HepG2 (cell line): ENCODE results near the gene FBLIM1. TPM values are rescaled to one million over a fixed set of nuclear protein-coding genes. Genes with fewer than 3 reads are reported as not detected.

Experiments used
- ATF2 ChIP-seq: sonication (generic); formaldehyde crosslinking; IDR thresholded peaks from 2 replicates; pipeline ENCODE4 v1.4.0; 2020; ENCODE audit warnings: missing genetic modification reagents
- EHMT2 ChIP-seq: fragments of 200-600 bp; sonication (generic); IDR thresholded peaks from 2 replicates; pipeline ENCODE4 v1.7.0; 2017; ENCODE audit warnings: antibody characterized with exemption, low read depth, low read length, borderline replicate concordance
- LCORL ChIP-seq, 2 experiments: fragments of 450-650 bp in 1 of 2; sonication (generic) in 1 of 2; formaldehyde crosslinking in 1 of 2; IDR thresholded peaks; 2 replicates each; pipeline versions ENCODE4 v1.5.0 to v1.6.1; 2017 to 2020; ENCODE audit warnings: antibody characterized with exemption in 1 of 2, missing genetic modification reagents in 1 of 2
- MED8 ChIP-seq: sonication (generic); formaldehyde crosslinking; IDR thresholded peaks from 2 replicates; pipeline ENCODE4 v1.8.1; 2023; ENCODE audit warnings: mild to moderate bottlenecking, missing genetic modification reagents; ENCODE audit not compliant: insufficient replicate concordance
- PRDM10 ChIP-seq: sonication (generic); formaldehyde crosslinking; IDR thresholded peaks from 2 replicates; pipeline ENCODE4 v1.4.0; 2020; ENCODE audit warnings: low read depth, missing genetic modification reagents
- SP2 ChIP-seq: sonication (generic); formaldehyde crosslinking; IDR thresholded peaks from 2 replicates; pipeline ENCODE4 v1.5.1; 2020; ENCODE audit warnings: mild to moderate bottlenecking, missing genetic modification reagents
- ZBTB8A ChIP-seq: sonication (generic); formaldehyde crosslinking; IDR thresholded peaks from 2 replicates; pipeline ENCODE4 v1.4.0; 2020; ENCODE audit warnings: mild to moderate bottlenecking, low read depth, missing genetic modification reagents, borderline replicate concordance
- ZIK1 ChIP-seq: sonication (generic); formaldehyde crosslinking; IDR thresholded peaks from 2 replicates; pipeline ENCODE4 v1.5.0; 2020; ENCODE audit warnings: mild to moderate bottlenecking, low read depth, missing genetic modification reagents, borderline replicate concordance
- ZKSCAN8 ChIP-seq: IDR thresholded peaks from 2 replicates; pipeline ENCODE4 v1.6.1; 2016; ENCODE audit warnings: borderline replicate concordance, missing genetic modification reagents, missing compliant biosample characterization
- ZNF253 ChIP-seq: sonication (generic); formaldehyde crosslinking; IDR thresholded peaks from 2 replicates; pipeline ENCODE4 v1.8.0; 2022; ENCODE audit warnings: mild to moderate bottlenecking, missing genetic modification reagents, borderline replicate concordance
- ZNF367 ChIP-seq: sonication (generic); formaldehyde crosslinking; IDR thresholded peaks from 2 replicates; pipeline ENCODE4 v1.4.0; 2020; ENCODE audit warnings: missing genetic modification reagents, borderline replicate concordance
- ZNF713 ChIP-seq: sonication (generic); formaldehyde crosslinking; IDR thresholded peaks from 2 replicates; pipeline ENCODE4 v1.4.0; 2020; ENCODE audit warnings: mild to moderate bottlenecking, missing genetic modification reagents
- ZNF770 ChIP-seq: sonication (generic); formaldehyde crosslinking; IDR thresholded peaks from 2 replicates; pipeline ENCODE4 v1.5.0; 2020; ENCODE audit warnings: mild to moderate bottlenecking, missing genetic modification reagents
- polyA plus RNA-seq, 8 experiments: library from polyadenylated mRNA; depleted of rRNA in 3 of 8; stranded (reverse) in 7 of 8; unstranded in 1 of 8; fragments of >200 nt; fragmentation: Illumina TruSeq in 4 of 8; extraction: Trizol in 4 of 8; gene quantifications; 2 replicates each; pipeline versions ENCODE4 v1.2.1 to v1.2.3, GENCODE V29; 2011 to 2016; ENCODE audit warnings: low read depth in 4 of 8, missing spikeins in 1 of 8, mixed read lengths in 1 of 8; ENCODE audit not compliant: insufficient read depth in 1 of 8
- total RNA-seq, 5 experiments: library from RNA; depleted of rRNA; stranded (reverse); fragments of >200 nt; fragmentation: Illumina TruSeq; extraction: Trizol; gene quantifications; 2 replicates each; pipeline ENCODE4 v1.2.3, GENCODE V29; 2016; ENCODE audit warnings: low read depth in 1 of 5
- TF ChIP-seq, protein P1 (sequence below): sonication (generic); formaldehyde crosslinking; IDR thresholded peaks from 2 replicates; pipeline ENCODE4 v1.4.0; 2020; ENCODE audit warnings: missing genetic modification reagents
- TF ChIP-seq, protein P2 (sequence below): sonication (generic); formaldehyde crosslinking; IDR thresholded peaks from 2 replicates; pipeline ENCODE4 v1.5.1; 2020; ENCODE audit warnings: mild to moderate bottlenecking, missing genetic modification reagents, borderline replicate concordance

FBLIM1 gene
- total and polyA plus RNA-seq, 2 of the 13 experiments (the other 11 are each of a cell fraction or from before 2014, with no cell fraction given), result 10.6 to 23.0 TPM

GRCh38 chr1:15742339-15742801, 16.2 kb upstream of the FBLIM1 start, which contains the start of gene TMEM82 (continued):
- TF ChIP-seq ZNF770 (CRISPR knock-in tag) (peak; percentile 84; the same call in 1 of the 2 replicates), ZNF713 (no peak), LCORL (IDR thresholded peaks at IDR 0.05) (no peak), LCORL (CRISPR knock-in tag; IDR thresholded peaks at IDR 0.05) (0 out of 2 replicates have a peak, but pooled peaks have one; percentile 21), PRDM10 (CRISPR knock-in tag) (no peak), ZNF367 (no peak), ATF2 (CRISPR knock-in tag) (no peak), SP2 (CRISPR knock-in tag) (no peak), ZKSCAN8 (no peak), ZIK1 (CRISPR knock-in tag) (no peak), ZBTB8A (CRISPR knock-in tag) (no peak), ZNF253 (CRISPR knock-in tag) (no peak), EHMT2 (no peak), MED8 (CRISPR knock-in tag) (peak; percentile 25)
- TF ChIP-seq, protein P1, sequence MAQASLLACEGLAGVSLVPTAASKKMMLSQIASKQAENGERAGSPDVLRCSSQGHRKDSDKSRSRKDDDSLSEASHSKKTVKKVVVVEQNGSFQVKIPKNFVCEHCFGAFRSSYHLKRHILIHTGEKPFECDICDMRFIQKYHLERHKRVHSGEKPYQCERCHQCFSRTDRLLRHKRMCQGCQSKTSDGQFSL, result no peak
- TF ChIP-seq, protein P2, sequence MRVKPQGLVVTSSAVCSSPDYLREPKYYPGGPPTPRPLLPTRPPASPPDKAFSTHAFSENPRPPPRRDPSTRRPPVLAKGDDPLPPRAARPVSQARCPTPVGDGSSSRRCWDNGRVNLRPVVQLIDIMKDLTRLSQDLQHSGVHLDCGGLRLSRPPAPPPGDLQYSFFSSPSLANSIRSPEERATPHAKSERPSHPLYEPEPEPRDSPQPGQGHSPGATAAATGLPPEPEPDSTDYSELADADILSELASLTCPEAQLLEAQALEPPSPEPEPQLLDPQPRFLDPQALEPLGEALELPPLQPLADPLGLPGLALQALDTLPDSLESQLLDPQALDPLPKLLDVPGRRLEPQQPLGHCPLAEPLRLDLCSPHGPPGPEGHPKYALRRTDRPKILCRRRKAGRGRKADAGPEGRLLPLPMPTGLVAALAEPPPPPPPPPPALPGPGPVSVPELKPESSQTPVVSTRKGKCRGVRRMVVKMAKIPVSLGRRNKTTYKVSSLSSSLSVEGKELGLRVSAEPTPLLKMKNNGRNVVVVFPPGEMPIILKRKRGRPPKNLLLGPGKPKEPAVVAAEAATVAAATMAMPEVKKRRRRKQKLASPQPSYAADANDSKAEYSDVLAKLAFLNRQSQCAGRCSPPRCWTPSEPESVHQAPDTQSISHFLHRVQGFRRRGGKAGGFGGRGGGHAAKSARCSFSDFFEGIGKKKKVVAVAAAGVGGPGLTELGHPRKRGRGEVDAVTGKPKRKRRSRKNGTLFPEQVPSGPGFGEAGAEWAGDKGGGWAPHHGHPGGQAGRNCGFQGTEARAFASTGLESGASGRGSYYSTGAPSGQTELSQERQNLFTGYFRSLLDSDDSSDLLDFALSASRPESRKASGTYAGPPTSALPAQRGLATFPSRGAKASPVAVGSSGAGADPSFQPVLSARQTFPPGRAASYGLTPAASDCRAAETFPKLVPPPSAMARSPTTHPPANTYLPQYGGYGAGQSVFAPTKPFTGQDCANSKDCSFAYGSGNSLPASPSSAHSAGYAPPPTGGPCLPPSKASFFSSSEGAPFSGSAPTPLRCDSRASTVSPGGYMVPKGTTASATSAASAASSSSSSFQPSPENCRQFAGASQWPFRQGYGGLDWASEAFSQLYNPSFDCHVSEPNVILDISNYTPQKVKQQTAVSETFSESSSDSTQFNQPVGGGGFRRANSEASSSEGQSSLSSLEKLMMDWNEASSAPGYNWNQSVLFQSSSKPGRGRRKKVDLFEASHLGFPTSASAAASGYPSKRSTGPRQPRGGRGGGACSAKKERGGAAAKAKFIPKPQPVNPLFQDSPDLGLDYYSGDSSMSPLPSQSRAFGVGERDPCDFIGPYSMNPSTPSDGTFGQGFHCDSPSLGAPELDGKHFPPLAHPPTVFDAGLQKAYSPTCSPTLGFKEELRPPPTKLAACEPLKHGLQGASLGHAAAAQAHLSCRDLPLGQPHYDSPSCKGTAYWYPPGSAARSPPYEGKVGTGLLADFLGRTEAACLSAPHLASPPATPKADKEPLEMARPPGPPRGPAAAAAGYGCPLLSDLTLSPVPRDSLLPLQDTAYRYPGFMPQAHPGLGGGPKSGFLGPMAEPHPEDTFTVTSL (CRISPR knock-in tag), result no peak
